Psoas muscle (tissue), 8 donors: ENCODE data around the gene RSL1D1. TPM values are rescaled to one million over a fixed set of nuclear protein-coding genes. Genes with fewer than 3 reads are reported as not detected.

ENCODE experiments used
- ATAC-seq, 4 donors: fragments of 200-7000 bp; cut with Tn5 transposase; one replicate each; pipeline ENCODE4 v1.9.1; 2020; ENCODE audit warnings: moderate library complexity in 3 of 4, mild to moderate bottlenecking in 2 of 4
- DNase-seq, 2 donors: peaks; one replicate each; pipeline ENCODE4 v3.0.0-alpha.2; 2020
- H3K27ac ChIP-seq: fragments of 200-600 bp; one replicate; pipeline ENCODE4 v1.8.0; 2022
- H3K27me3 ChIP-seq, 3 donors: fragments of 200-600 bp in 1 of 3; one replicate each; pipeline versions ENCODE4 v1.6.1 to v1.8.0; 2013 to 2022; ENCODE audit warnings: low read length in 2 of 3, mild to moderate bottlenecking in 2 of 3, moderate library complexity in 1 of 3; ENCODE audit not compliant: insufficient read depth in 3 of 3
- H3K36me3 ChIP-seq, 2 donors: fragments of 200-600 bp in 1 of 2; one replicate each; pipeline versions ENCODE4 v1.6.1 to v1.8.0; 2013 to 2022; ENCODE audit warnings: low read depth in 1 of 2, mild to moderate bottlenecking in 1 of 2, moderate library complexity in 1 of 2; ENCODE audit not compliant: insufficient read depth in 1 of 2
- H3K4me1 ChIP-seq: fragments of 200-600 bp; one replicate; pipeline ENCODE4 v1.8.0; 2022
- H3K4me3 ChIP-seq: fragments of 200-600 bp; one replicate; pipeline ENCODE4 v1.8.0; 2022; ENCODE audit warnings: mild to moderate bottlenecking
- H3K9me3 ChIP-seq: fragments of 200-600 bp; one replicate; pipeline ENCODE4 v1.8.0; 2022
- intact Hi-C, 2 donors: fragments of 100-400 bp; cut with DNase I; formaldehyde crosslinking; loops; one replicate each; pipeline versions ENCODE4 v1.11.0 to v1.14.2; 2022
- polyA plus RNA-seq, 3 donors: library from polyadenylated mRNA; stranded (reverse); fragments of 200-250 nt; gene quantifications; one replicate each; pipeline ENCODE4 v1.2.3, GENCODE V29; 2013
- total RNA-seq, 4 donors: library from RNA; stranded (reverse); fragmentation: NEBNext Ultra II Directional in 2 of 4; extraction: Animal tissue kit (Norgen Biotek cat#: 25700) in 2 of 4; gene quantifications; one replicate each; pipeline versions ENCODE4 v1.2.1 to v1.2.4, GENCODE V29; 2021 to 2023
- TF ChIP-seq, protein P1 (sequence below): fragments of 200-600 bp; IDR thresholded peaks from one replicate; pipeline ENCODE4 v1.8.0; 2022; ENCODE audit warnings: antibody characterized with exemption
- donor health status: healthy with polysubstance abuse.
- donor health status: DM: no; HTN: no; CAD: no; lungs with moderate emphysema.
- donor health status: Bipolar disorder and iron deficiency.
- donor health status: healthy.
- donor health status: DM: yes; HTN: yes; CAD: no.
- donor health status: DM: no; HTN: no; CAD: no.
- donor health status: DM: no; HTN: no; CAD: no.
- donor health status: DM: yes; HTN: yes; CAD: no.

The RSL1D1 gene
- total and polyA plus RNA-seq, 7 donors: 197 to 271 (median 241) TPM

DNA sequence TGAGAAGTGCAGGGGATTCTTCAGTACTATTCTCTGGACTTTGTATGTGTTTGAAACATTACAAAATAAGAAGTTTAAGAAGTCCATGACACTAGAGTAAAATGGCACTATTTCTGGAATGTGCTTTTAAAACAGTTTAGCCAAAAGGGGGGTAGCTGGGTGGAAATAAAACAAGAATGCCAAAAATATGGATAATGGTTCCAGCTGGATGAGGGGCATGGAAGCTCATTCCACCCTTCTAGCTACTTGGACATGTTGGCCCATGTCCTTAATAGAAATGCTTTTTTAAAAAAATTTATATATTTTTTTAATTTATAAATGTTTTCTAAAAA is 67.3 kb downstream of the RSL1D1 start:
- Histone ChIP-seq H3K4me3 (peak overlapping the region; percentile 33), H3K4me1 (peaks cover 47% of the 10 kb centered on the region), H3K9me3 (no peaks in the 10 kb centered on the region), H3K36me3 (peaks cover 0 to 31% of the 10 kb centered on the region in 2 donors), H3K27me3 (no peaks in the 10 kb centered on the region), H3K27ac (peak overlapping the region; percentile 74)
- TF ChIP-seq, protein P1, sequence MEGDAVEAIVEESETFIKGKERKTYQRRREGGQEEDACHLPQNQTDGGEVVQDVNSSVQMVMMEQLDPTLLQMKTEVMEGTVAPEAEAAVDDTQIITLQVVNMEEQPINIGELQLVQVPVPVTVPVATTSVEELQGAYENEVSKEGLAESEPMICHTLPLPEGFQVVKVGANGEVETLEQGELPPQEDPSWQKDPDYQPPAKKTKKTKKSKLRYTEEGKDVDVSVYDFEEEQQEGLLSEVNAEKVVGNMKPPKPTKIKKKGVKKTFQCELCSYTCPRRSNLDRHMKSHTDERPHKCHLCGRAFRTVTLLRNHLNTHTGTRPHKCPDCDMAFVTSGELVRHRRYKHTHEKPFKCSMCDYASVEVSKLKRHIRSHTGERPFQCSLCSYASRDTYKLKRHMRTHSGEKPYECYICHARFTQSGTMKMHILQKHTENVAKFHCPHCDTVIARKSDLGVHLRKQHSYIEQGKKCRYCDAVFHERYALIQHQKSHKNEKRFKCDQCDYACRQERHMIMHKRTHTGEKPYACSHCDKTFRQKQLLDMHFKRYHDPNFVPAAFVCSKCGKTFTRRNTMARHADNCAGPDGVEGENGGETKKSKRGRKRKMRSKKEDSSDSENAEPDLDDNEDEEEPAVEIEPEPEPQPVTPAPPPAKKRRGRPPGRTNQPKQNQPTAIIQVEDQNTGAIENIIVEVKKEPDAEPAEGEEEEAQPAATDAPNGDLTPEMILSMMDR: no peak
- no peak for ATAC-seq
- no peak for DNase-seq
- intact Hi-C loops: loop anchor here in 1 of 2 donors (5.0 kb wide), 1 partner anchor 37 kb away; no protein-coding TSS in a partner anchor

Other genes starting within 250 kb of the RSL1D1 start
- 100 to 1,000 TPM in 2 of 4 donors, 10 to 100 TPM in 2; 30.3 to 113 (median 83.8) TPM for gene SNN, start 183.1 kb downstream of the RSL1D1 start, total RNA-seq
- 100 to 1,000 TPM in 2 of 3 donors, 10 to 100 TPM in 1; 56.9 to 152 (median 107) TPM for gene SNN, start 183.1 kb downstream of the RSL1D1 start, polyA plus RNA-seq
- gene TXNDC11, start 108.7 kb downstream of the RSL1D1 start, total RNA-seq: 10 to 100 TPM; 21.3 to 37.2 (median 33.5) TPM
- gene TXNDC11, start 108.7 kb downstream of the RSL1D1 start, polyA plus RNA-seq: 10 to 100 TPM; 38.8 to 49.1 (median 40.5) TPM
- gene ZC3H7A, start 54.3 kb downstream of the RSL1D1 start, total RNA-seq: 10 to 100 TPM; 23.4 to 69.6 (median 40.0) TPM
- 10 to 100 TPM; 11.7 to 30.7 (median 19.7) TPM for gene ZC3H7A, start 54.3 kb downstream of the RSL1D1 start, polyA plus RNA-seq
- gene GSPT1, start 64.4 kb upstream of the RSL1D1 start, total RNA-seq: 100 to 1,000 TPM; 106 to 202 (median 176) TPM
- gene GSPT1, start 64.4 kb upstream of the RSL1D1 start, polyA plus RNA-seq: 100 to 1,000 TPM in 2 of 3 donors, 10 to 100 TPM in 1; 89.2 to 259 (median 184) TPM
- gene NPIPB2, start 90.5 kb upstream of the RSL1D1 start, total RNA-seq: 1 to 10 TPM in 2 of 4 donors, not detected in 2; 2.6 to 5.0 TPM
- gene NPIPB2, start 90.5 kb upstream of the RSL1D1 start, polyA plus RNA-seq: 1 to 10 TPM; 1.7 to 5.6 (median 2.7) TPM
- not detected for gene TNFRSF17, start 113.7 kb upstream of the RSL1D1 start, total RNA-seq
- gene TNFRSF17, start 113.7 kb upstream of the RSL1D1 start, polyA plus RNA-seq: under 1 TPM in 2 of 3 donors, not detected in 1; 0.08 to 0.13 TPM
- 10 to 100 TPM; 10.8 to 17.4 (median 14.5) TPM for gene SNX29, start 125.2 kb upstream of the RSL1D1 start, total RNA-seq
- gene SNX29, start 125.2 kb upstream of the RSL1D1 start, polyA plus RNA-seq: 1 to 10 TPM; 2.6 to 6.7 (median 3.3) TPM